Measurements from ENCODE around the gene RAD51B. TPM values are rescaled to one million over a fixed set of nuclear protein-coding genes. Genes with fewer than 3 reads are reported as not detected.

The RAD51B gene
- total and polyA plus RNA-seq, 9 of the 15 experiments (the other 6 are each of a cell fraction or from before 2014, with no cell fraction given), result 8.5 to 17.3 (median 11.3) TPM

- peak; percentile 99 for TF ChIP-seq ARID1B (IDR thresholded peaks at IDR 0.05)
- TF ChIP-seq MLX (CRISPR knock-in tag; conservative IDR thresholded peaks at IDR 0.05), result no peak
- TF ChIP-seq ZBTB11 (CRISPR knock-in tag; IDR thresholded peaks at IDR 0.05), result peak in 1 of 3 experiments; percentile 66; a peak in 2 of 6 replicates
- TF ChIP-seq SPI1 (IDR thresholded peaks at IDR 0.05; ENCODE audit: borderline replicate concordance, low read depth, low read length), result peak; percentile 28; the same call in 1 of the 2 replicates
- peak; percentile 94 for TF ChIP-seq KLF16 (IDR thresholded peaks at IDR 0.05)
- peak; percentile 81; the same call in 1 of the 2 replicates for TF ChIP-seq ARID3A (IDR thresholded peaks at IDR 0.05; ENCODE audit: borderline replicate concordance, low read depth, low read length)
- peak; percentile 94 for TF ChIP-seq JUND (IDR thresholded peaks at IDR 0.05; ENCODE audit: borderline replicate concordance, low read depth, low read length)
- TF ChIP-seq JUND (tag; IDR thresholded peaks at IDR 0.05; ENCODE audit: borderline replicate concordance, low read depth, low read length), result peak; percentile 92; the same call in 2 of the 3 replicates
- no peak for TF ChIP-seq SRSF3 (IDR thresholded peaks at IDR 0.05; ENCODE audit: insufficient read depth, low read length)
- TF ChIP-seq CSDE1 (IDR thresholded peaks at IDR 0.05), result no peak
- no peak for TF ChIP-seq RUNX1 (IDR thresholded peaks at IDR 0.05; ENCODE audit: low read depth)
- TF ChIP-seq ZNF280B (CRISPR knock-in tag; IDR thresholded peaks at IDR 0.05), result no peak
Measured at GRCh38 chr14:68719634-68720384, 900.2 kb downstream of the RAD51B start (continued).

All from K562 (cell line).